GM21367 (cell line): ENCODE results near the gene FUZ.
A peak's percentile ranks its signal among the peaks of the same experiment; 100 is the strongest.

Experiments used
- ATAC-seq: cut with Tn5 transposase; IDR thresholded peaks from one replicate; pipeline ENCODE4 v1.9.1; 2021; ENCODE audit not compliant: unreplicated experiment

Gene FUZ

DNA sequence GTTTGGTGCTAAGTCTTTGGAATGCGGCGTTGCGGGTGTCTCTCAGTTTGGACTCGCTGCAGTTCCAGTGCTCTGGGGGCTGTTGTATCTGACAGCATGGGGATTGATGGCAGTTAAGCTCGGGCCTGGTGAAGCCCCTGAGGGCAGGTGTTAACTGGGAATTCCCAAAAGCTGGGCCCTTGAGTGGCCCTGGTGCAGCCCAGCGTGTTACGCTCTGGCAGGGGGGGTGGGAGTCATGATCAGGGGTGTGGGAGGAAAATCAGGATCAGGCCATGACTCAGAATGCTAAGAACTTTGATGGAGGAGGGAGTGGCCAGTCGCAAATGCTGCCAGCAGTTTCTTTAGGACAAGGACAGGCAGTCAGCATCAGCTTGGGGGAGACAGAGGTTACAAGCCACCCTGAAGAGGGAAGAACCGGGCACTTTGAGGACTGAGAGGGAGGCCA is 26.7 kb downstream of the FUZ start:
- no peak for ATAC-seq

DNA sequence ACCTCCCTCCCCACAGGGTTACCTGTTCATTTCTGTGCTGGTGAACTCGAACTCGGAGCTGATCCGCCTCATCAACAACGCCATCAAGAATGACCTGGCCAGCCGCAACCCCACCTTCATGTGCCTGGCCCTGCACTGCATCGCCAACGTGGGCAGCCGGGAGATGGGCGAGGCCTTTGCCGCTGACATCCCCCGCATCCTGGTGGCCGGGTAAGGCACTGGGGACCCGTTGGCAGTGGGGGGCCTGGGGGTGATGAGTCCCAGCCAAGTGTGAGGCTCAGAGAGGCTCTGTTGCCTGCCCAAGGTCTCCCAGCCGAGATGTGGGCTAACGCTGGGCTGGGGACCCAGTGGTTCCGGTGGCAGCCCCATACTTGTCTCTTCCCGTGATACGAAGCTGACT is 30.6 kb downstream of the FUZ start:
- ATAC-seq = no peak

DNA sequence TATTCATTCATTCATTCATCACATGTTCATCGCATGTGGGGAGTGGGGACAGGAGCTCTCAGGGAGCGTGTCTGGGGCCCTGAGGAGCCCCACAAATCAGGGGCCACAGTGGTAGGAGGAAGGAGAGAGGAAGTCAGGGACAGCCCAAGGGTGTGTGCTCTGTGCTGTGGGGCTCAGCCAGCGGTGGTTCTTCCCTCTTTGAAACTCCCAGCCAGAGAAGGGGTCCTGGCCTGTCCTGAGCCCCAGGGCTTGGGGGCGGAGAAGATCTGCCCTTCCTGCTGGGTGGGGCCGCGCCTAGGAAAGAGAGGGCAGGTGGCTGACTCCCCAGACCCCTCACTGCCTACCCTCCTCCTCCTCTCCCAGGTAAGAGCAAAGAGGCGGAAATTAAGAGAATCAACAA is 31.7 kb downstream of the FUZ start:
- ATAC-seq = no peak

DNA sequence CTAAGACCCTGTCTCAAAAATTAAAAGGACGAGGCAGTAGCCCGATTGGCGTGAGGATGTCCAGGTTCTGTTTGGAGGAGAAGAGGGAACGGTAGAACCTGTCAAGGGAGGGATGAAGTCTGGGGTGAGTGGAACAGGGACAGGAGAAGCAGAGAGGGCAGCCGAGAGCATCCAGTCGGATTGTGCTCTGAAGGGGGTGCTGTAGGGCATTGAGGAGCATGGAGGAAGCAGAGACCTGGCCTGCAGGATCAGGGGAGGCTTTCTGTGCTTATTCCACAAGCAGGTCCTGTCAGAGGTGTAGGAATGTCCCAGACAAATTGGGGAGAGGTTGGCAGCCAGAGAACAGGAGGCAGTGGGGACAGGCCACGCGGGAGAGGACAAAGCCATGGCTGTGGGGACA is 32.2 kb downstream of the FUZ start:
- ATAC-seq = no peak

DNA sequence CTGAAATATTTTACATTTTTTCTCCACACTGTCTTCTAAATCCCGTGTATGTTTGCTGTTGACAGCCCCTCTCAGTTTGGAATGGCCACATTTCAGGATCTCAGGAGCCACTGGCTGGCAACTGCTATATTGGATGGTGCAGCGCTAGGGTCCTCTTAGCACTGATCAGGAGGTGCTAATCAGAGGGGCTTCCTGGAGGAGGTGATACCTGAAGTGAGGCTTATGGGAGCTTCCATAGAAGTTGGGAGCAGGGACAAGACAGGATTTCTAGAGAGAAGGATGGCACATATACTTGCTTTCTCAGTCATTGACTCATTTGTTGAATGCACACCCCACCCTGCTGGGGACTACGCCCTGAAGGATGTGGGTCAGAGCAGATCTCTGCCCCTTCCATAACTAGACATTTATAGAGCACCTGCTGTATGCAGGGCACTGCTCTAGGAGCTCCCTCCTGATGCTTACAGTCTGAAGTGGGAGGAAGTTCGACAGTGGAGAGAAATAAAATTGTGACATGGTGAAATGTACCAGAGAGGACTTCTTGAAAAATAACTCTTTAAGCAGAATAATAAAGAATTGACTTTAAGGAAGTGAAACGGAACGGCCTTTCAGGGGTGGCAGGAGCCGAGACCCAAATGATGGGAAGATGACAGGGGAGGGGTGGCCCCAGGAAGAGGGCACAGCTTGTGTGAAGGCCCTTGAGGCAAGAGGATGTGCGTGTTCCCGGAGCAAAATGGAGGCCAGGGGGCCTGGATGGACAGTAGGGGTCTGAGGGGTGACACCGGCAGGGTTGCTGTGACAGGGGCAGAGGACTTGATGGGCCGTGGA is 33.1 kb downstream of the FUZ start:
- ATAC-seq = no peak

DNA sequence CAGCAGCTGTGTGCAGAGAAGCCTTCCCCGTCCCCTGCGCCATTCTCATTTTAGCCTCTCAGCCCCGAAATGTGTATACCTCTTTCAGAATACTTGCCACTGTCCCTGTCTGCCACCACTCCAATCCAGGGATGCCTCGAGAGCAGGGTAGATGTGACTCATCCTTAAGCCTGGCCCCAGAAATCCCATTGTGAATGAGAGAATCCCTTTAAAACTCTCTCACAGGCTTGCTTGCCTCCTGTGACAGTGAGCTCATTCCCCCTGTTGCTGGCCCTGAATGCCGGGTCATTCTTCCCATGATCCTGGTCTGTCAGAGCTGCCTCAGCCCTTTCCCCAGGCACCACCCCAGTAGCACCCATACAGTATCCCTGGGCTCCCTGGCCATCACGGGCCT is 36.7 kb downstream of the FUZ start:
- no peak for ATAC-seq

DNA sequence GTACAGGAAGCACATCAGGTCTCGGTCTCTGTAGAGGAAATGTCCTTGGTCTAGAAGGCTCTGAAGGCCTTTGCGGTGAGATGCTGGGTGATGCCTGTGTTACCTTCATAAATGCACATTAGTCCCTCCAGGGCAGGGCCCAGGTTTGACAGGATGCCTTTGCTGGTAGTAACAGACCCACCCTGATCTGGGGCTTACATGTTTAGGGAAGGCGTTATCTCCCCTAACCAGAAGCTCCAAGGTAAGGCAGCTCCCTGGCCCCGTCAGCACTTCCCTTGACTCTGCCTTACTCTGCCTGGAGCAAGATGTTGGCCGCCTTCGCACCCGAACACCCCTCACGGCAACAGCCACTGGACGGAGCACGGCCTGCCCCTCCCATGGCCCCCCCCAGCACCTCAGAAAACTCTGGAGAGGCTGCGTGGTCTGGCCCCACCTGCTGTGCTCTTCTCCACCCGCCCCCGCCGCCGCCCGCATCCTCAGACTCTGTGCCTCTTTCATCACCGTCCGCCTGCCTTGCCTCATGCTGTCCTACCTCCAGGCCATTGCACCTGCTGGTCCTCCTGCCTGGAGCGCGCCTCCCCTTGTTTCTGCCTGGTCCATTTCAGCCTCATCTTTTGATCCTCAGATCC is 37.2 kb downstream of the FUZ start:
- ATAC-seq = no peak

DNA sequence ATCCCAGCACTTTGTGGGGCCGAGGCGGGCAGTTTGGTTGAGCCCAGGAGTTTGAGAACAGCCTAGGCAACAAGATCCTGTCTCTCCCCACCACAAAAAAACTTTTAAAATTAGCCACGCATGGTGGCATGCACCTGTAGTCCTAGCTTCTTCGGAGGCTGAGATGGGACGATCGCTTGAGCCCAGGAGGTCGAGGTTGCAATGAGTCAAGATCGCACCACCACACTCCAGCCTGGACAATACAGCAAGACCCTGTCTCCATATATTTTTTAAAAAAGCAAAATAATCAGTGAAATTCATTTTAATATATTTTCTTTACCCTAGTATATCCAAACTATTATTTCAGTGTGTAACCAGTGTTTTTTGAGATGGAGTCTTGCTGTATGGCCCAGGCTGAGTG is 38.1 kb downstream of the FUZ start:
- ATAC-seq = no peak

DNA sequence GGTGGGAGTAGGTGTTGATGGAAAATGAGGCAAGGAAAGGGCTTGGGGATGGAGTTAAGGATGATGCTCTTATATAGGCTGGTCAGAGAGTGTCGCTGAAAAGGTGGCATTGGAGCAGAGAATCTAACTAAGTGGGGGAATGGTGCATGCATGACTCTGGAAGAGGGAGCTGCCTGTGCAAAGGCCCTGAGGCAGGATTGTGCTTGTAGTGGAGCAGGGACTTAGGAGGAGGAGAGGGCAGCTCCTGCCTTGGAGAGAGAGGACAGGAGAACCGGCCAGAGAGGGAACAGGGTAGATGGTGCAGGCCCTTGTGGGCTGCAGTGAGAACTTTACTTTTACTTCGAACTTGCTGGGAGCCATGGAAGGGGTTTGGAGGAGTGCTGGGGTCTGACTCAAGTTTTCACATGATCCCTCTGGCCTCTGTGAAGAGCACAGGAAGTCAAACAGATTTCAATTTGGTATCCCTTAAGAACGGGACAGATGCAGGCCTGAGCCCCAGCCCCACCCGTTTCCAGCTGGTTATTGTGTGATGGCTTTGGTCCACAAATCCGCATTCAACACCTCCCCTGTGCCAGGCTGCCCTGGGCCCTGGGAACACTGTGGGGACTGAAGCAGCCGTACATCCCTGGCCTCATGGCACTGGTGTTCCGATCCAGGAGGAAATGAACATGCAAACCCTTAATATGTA is 39.3 kb downstream of the FUZ start:
- no peak for ATAC-seq

DNA sequence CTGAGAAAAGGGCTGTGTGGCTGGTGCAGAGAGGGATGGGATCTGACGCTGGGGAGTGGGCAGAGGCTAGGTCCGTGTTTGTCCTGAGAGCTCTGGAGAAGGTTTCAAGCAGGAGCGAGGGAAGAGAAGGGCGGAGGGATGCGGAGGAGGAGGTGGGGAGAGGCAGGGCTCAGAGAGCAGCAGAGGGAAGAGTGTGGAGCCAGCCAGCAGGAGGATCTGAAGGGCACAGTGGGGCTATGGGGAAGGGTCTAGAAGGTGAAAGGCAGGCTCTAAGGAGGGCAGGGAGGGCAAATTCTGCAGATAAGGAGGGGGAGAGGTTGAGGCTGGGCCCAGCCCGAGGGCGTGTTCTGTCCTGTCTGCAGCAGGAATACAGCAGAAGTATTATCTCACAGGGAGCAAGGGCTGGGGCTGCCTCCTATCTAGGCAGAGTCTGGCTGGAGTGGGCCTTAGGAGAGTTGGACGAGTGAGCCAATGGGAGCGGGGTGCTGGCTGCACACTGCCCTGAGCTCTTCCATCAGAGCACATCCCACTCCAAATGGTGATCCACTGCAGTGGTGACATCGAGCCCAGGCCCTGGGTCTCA is 40.2 kb downstream of the FUZ start:
- ATAC-seq = no peak

DNA sequence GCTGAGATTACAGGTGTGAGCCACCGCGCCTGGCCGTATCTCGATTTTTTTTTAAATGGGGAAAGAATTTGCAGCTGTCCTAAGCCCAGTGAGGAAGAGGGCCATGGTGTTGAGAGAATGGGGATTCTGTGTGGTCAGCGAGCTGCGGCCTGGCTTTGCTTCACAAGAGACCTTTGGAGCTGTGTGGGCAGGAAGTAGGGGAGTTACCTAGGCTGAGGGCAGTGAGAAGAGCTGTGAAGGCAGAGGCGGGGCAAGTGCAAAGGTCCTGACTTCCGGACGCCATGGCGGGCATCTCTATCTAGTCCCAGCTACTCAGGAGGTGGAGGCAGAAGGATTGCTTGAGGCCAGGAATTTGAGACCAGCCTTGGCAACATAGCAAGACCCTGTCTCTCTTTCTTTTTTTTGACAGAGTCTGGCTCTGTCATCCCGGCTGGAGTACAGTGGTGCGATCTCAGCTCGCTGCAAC is 41.4 kb downstream of the FUZ start:
- no peak for ATAC-seq

DNA sequence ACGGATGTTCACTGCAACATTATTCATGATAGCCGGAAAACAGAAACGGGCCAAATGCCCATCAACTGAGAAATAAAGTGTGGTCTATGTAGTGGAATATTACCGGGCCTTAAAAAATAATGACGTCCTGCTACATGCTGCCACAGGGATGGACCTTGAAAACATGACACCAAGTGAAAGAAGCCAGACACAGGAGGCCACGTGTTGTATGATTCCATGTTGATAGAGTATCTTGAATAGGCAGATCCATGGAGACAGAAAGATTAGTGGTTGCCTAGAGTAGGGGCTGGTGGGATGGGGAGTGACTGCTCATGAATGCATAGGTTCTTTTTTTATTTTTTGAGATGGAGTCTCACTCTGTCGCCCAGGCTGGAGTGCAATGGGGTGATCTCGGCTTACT is 42.6 kb downstream of the FUZ start:
- ATAC-seq = no peak

DNA sequence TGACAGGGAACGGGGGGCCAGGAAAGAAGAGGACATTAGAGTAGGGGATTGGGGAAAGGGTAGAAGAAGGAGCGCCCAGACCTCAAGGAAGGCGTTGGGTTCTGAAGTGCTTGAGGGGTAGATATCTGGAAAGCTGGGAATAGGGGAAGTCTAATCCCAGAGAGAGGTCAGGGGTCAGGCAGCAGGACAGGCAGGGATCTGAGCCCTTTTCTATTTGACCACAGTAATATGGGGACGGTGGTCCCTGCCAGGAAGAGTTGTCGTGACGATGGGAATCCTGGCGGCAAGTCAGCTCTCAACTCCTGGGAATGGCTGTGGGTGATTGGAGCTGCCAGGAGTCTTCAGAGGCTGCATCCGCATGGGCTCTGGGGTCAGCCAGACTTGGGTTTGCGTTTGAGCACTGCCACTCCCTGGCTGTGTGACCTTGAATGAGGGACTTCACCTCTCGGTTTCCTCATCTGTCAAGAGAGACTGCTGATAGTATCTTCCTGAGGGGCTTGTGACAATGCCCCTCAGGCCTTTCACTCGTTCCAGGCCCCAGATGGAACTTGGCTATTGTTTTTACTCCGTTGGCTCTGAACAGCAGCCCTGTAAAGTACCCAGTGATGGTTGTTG is 45.0 kb downstream of the FUZ start:
- no peak for ATAC-seq

DNA sequence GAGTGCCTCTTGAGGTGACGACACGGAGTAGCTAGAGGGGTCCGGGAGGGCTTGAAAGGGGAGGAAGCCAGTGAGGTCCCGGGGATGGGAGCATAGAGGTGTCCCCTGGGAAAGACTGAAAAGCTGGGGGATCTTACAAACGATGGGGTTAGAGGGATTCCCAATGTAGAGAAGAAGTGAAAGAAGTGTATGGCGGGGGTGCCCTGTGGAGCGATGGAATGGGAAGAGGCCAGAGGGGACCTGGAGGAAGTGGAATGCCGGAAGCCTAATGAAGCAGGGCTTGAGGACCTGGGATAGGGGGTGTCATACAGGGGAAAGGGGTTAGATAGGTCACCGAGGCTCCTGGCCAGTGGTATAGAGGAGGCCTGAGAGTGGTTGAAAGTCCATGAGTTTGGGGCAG is 45.7 kb downstream of the FUZ start:
- no peak for ATAC-seq

DNA sequence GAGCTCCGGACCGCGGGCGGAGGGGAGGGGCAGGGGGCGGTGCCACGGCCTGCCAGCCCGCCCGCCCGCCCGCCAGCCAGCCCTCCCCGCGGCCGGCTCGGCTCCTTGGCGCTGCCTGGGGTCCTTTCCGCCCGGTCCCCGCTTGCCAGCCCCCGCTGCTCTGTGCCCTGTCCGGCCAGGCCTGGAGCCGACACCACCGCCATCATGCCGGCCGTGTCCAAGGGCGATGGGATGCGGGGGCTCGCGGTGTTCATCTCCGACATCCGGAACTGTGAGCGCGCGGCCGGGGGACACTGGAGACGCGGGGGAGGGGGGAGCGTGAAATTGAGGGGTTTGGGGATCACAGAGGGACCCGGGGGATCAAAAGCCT is 46.2 kb downstream of the FUZ start, which contains the start of gene AP2A1:
Gene AP2A1, plus strand, starts transcription at position 72 of the 370 bp plus-strand sequence. Its CDS starts 133 bp downstream, at position 205.
- ATAC-seq = no peak

DNA sequence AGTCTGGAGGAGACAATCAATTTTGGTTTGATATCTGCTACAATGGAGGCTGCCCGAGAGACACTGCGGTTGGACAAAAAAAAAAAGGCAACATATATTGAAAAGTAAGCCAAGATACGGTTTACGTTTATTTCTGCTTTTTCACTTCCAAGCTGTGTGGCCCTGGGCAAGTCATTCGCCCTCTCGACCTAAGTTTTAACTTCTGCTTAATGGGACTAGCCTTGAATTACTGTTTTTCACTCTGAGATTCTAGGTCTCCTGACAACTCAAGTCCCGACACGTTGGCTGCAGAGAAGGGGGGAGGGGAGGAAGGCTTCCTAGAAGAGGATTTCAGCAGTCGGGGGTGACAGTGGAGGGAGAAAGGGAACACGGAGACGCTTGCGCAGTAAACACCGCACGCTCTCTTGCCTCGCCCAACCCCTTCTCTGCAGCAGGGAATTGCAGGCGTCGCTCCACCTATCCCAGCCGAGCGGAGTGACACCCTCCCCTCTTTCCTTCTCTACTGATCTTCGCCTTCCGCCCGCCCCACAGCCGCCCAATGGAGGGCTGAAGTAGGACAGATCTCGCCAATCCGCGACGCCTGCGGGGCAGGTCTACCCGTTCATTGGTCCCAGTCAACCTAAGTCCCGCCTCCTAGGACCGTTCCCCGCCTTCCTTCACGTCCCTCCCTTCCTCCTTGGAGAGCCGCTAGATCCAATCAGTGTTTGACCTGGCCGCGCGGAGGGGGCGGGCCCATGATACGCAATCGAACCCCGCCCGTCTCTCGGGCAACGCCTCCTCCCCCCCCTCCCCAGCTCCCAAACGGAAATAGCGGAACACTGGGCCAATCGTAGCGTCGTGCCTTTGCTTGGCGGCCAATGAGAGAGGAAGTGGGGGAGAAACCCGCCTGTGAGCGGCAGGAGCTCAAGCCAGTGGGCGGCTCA is 46.8 kb downstream of the FUZ start:
- peak; percentile 78 for ATAC-seq

DNA sequence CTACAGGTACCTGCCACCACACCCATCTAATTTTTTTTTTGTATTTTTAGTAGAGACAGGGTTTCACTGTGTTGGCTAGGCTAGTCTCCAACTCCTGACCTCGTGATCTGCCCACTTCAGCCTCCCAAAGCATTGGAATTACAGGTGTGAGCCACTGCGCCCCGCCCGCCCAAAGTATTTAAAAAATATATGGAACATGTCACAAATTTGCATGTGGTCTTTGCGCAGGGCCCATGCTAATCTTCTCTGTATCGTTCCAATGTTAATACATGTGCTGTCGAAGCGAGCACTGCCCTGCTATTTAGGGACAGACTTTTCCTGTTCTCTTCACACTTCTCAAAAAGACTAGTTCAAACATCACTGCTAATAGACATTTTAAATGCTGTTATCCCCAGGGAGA is 48.8 kb downstream of the FUZ start:
- ATAC-seq = no peak

DNA sequence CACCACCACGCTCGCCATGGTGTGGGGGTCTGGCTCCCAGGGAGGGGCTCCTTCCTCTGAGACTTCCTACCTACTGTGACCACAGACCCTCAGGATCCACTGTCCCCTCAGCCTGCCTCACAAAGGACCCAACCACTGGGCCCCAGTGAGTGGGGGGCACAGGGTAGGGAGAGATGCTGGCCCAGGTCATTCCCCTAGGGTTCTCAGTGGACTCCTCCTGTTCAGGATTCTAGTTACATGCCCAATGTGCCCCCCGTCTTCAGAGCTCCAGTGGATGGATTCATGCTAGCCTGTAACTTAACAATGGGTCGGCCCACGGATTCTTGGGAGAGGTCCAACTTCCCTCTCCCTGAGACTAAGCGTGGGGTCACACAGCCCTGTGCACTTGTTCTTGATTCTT is 49.9 kb downstream of the FUZ start, which contains the start of gene TSKS:
Gene TSKS, minus strand, starts transcription at position 77 of the 400 bp plus-strand sequence. Its CDS starts 59 bp downstream, at position 18.
- no peak for ATAC-seq

DNA sequence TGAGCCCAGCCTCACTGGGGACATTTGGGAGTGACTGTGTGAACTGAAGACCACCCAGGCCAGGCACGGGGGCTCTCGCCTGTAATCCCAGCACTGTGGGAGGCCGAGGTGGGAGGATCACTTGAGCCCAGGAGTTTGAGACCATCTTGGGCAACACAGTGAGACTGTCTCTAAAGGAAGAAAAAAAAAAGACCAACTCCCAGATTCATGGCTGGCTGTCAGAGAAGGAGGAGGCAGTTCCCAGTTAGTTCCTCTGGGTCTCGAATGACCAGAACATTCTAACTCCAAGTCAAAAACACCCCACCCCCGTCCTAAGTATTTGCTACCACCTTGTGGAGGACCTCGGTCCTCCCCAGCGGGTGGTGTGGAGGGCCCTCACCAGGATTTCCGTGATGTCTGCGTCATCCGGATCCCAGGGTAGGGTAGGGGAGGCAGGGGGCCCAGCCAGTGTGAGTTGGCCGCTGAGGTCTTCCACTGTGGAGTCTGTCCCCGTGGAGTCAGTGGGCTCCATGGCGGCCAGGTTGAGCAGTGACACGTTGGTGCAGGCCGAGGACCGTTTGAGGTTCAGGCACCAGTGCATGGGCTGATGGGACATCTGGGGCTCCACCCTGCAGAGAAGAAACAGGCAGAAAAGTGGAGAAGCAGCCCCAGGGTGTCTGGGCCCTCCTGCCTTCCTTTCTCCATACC is 51.3 kb downstream of the FUZ start:
- no peak for ATAC-seq
